ENCODE data around the gene ERMN.
"Not testable (repeated sequence)": the region's sequence is repeated elsewhere in the genome, so short reads cannot be mapped to it uniquely, and the experiment has no call there.

The ERMN gene

DNA sequence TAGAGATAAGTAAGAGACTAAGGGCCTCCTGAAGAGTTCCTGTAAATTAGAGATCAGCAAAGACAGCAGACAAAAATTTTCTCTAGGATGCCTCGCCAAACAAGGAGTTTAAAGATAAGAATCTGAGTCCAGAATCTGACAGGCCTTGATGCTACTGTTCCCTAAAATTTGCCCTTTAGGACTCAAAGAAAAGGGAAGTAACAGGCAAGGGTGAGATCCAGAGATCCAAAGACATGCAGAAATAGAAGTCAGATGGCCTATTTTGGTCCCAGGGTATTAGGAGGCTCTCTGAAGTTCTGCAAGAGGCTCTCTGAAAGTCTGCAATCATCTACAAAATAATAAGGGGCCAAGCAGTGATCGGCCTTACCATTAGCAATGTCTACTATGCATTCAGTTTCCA, 35.1 kb downstream of the ERMN start:
- no peak for DNase-seq

GRCh38 chr2:157287160-157287559, 38.5 kb downstream of the ERMN start:
- no peak for DNase-seq

DNA sequence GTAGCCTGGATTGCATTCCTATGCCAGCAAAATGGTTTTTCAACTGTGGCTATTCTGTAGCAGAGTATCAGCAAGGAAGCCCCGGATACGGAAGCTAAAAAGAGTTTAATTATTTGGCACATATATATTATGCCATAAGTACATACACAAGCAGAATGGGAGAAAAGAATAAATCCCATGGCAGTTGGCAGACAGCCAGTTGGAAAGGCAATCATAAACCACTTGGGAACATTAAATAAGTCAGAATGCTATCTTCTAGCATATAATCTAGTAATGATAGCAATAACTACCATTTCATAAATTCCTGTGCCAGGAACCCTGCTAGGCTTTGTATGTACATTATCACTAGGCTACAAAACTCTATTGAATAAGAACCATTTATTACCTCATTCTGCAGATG, 42.2 kb downstream of the ERMN start:
- DNase-seq = no peak

DNA sequence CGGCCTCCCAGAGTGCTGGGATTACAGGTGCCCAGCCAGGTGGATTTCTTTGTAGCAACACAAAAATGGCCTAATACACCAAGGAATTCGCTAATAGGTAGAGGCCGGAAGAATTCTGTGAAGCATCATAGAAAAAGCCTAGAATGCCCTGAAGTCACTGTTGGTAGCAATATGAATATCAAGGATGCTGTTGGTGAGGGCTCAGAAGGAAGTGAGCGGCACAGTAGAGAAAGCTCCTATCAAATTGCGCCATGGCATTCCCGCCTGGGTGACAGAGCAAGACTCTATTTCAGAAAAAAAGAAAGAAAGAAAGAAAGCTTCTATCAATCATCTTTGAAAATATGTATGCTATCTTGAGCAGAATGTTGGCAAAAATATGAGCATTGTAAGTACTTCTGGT, 44.3 kb downstream of the ERMN start:
- DNase-seq = no peak

- not testable (repeated sequence) for DNase-seq
Measured at GRCh38 chr2:157279311-157279710, 46.3 kb downstream of the ERMN start.

DNA sequence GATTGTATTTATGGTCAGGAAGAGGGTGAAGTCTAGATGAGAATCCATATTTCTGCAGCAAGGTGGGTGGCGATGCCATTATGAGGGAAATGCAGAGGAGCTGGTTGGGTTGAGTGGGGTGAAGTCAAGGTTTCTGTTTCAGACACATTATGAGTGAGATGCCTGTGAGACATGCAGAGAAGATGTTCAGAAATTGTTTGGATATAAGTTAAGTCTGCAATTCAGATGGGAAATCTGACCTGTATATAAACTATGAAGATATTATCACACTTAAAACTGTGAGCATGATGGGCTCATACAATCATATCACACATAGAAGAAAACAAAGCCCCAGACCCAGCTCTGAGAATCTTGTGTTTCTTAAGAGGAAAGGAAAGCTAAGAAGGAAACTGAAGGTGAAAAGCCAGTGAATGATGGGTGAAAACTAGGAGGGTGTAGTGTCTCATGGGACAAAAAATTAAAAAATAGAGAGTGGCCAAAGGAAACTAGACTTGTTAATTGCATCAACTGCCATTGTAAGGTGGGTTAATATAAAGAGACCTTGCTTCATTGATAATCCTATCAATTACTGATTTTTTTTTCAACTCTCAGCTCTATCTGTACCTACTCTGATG, 53.9 kb downstream of the ERMN start:
- no peak for DNase-seq

GRCh38 chr2:157269922-157270321, 55.7 kb downstream of the ERMN start:
- DNase-seq = no peak

DNA sequence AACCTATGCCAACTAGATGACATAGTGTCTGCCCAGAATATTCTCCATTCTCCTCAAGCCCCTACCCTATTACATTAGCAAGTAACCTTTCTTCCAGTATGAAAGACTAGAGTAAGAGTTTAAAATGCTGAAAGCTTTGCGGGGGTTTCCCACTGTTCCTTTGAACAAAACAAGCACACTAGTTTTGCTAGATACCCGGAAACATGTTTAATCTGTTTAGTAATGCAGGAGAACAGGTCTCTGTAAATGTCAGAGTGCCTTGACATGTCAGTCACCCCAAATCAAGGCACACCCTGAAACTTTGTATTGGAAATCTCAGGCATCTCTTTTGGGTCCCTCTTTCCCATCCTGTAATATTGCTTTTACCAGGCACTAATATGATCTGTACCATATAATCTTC, 56.6 kb downstream of the ERMN start:
- DNase-seq = no peak
